ENCODE measurements around the gene METTL16. TPM values are rescaled to one million over a fixed set of nuclear protein-coding genes. Genes with fewer than 3 reads are reported as not detected.

METTL16 gene
- total and polyA plus RNA-seq, 10 donors: 17.1 to 38.2 (median 27.8) TPM

GRCh38 chr17:2380226-2380922, 131.3 kb downstream of the METTL16 start:
- Histone ChIP-seq H3K9me3 (no peaks in the 10 kb centered on the region), H3K4me1 (peaks cover 6 to 45% (median 22%) of the 10 kb centered on the region in 6 donors), H3K36me3 (peaks cover 0 to 76% (median 51%) of the 10 kb centered on the region in 6 donors), H3K27me3 (replicated peaks in 1 of 7) (no peaks in the 10 kb centered on the region), H3K27ac (peak overlapping the region in 2 of 8 donors; percentile 2 to 14), H3K4me3 (no peak overlapping the region)
- intact Hi-C loops (cut with DNase I; ENCODE audit: low total_unique reads): no loop called here
- DNase-seq: no peak
- no peak for TF ChIP-seq POLR2A (IDR thresholded peaks at IDR 0.05)
- TF ChIP-seq POLR2AphosphoS5 (IDR thresholded peaks at IDR 0.05): peak in 1 of 3 donors; percentile 48
- 78 to 90% (median 83%) methylated on average over 13 to 16 of the region's 16 CpGs for WGBS, 5 donors

DNA sequence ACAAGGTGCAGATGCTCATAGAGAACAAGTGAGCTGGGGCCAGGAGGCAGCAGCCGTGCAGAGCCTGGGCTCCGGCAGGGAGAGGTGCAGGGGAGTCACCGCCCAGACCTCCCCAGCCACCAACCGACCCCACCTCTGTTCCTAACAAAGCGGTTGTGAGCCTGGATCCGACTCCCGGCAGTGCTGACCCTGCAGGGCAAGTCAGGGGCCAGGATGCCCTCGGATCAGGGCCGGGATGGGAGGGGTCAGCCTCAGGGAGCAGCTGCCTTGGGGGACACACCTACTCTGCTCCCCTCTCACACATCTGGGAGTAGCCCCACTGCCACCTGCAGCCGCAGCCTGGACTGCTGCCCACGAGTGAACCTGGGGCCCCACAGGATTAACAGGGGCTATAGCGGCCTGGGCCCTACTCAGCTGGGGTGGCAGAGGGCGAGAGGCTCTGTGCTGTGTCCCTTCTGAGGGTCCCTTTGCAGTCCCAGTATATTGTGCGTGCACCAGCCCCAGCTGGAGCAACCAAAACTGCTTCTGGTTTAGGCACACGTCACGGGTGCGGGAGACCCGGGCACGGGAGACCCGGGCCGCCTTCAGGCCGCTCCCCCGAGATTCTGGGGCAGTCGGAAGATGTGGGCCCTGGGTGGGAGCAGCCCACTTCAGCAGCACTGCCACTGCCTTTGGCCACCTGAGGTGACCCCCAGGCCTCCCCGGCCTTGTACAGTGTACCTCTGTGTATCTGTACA, 132.0 kb downstream of the METTL16 start:
- intact Hi-C loops (cut with DNase I; ENCODE audit: low total_unique reads): no loop called here
- DNase-seq: no peak
- TF ChIP-seq POLR2A (IDR thresholded peaks at IDR 0.05) (no peak), POLR2AphosphoS5 (IDR thresholded peaks at IDR 0.05) (peak in 1 of 3 donors; percentile 41)
- Histone ChIP-seq H3K36me3 (peaks cover 0 to 76% (median 56%) of the 10 kb centered on the region in 6 donors), H3K27ac (no peak overlapping the region), H3K4me3 (no peak overlapping the region), H3K4me1 (peaks cover 6 to 38% (median 19%) of the 10 kb centered on the region in 6 donors), H3K27me3 (replicated peaks in 1 of 7) (no peaks in the 10 kb centered on the region), H3K9me3 (no peaks in the 10 kb centered on the region)
- 89 to 94% (median 92%) methylated on average over 20 to 25 of the region's 25 CpGs for WGBS, 5 donors

GRCh38 chr17:2378905-2379304, 132.8 kb downstream of the METTL16 start:
- TF ChIP-seq POLR2AphosphoS5 (IDR thresholded peaks at IDR 0.05) (no peak), POLR2A (IDR thresholded peaks at IDR 0.05) (no peak), CTCF (IDR thresholded peaks at IDR 0.05 in 8 of 11, conservative IDR thresholded peaks at IDR 0.05 in 3 of 11) (no peak)
- Histone ChIP-seq H3K36me3 (peaks cover 0 to 79% (median 59%) of the 10 kb centered on the region in 6 donors), H3K9me3 (no peaks in the 10 kb centered on the region), H3K4me3 (no peak overlapping the region), H3K4me1 (peaks cover 6 to 33% (median 18%) of the 10 kb centered on the region in 6 donors), H3K27ac (no peak overlapping the region), H3K27me3 (replicated peaks in 1 of 7) (no peaks in the 10 kb centered on the region)
- no peak for DNase-seq
- 92 to 98% (median 95%) methylated on average over 6 to 11 of the region's 11 CpGs for WGBS, 5 donors
- intact Hi-C loops (cut with DNase I; ENCODE audit: low total_unique reads): no loop called here

DNA sequence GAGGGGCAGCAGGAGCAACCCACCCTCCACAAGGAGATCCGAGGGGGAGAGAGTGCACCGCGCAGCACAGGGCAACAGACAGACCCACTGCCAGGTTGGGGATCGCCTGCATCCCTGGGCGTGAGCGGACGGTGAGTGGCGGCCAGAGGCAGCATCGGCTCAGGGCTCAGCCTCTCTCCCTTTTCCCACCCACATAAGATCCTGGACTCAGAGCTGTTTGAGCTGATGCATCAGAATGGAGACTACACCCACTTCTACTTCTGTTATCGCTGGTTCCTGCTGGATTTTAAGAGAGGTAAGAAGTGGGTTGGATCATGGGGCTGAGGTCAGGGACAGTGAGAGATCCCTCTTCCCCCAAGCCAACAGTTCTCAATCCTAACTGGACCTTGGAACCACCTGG, 134.0 kb downstream of the METTL16 start:
- no peak overlapping the region for H3K27ac ChIP-seq
- H3K4me1 ChIP-seq: peaks cover 1 to 22% (median 11%) of the 10 kb centered on the region in 6 donors
- H3K9me3 ChIP-seq: no peaks in the 10 kb centered on the region
- H3K27me3 ChIP-seq (replicated peaks in 1 of 7): no peaks in the 10 kb centered on the region
- DNase-seq: no peak
- H3K36me3 ChIP-seq: peaks cover 0 to 92% (median 71%) of the 10 kb centered on the region in 6 donors
- no peak overlapping the region for H3K4me3 ChIP-seq
- WGBS, 5 donors: 90 to 96% (median 94%) methylated on average over 10 of the region's 10 CpGs
- intact Hi-C loops (cut with DNase I; ENCODE audit: low total_unique reads): no loop called here
- TF ChIP-seq POLR2AphosphoS5 (IDR thresholded peaks at IDR 0.05) (peak in 1 of 3 donors; percentile 52), CTCF (IDR thresholded peaks at IDR 0.05 in 8 of 11, conservative IDR thresholded peaks at IDR 0.05 in 3 of 11) (no peak), POLR2A (IDR thresholded peaks at IDR 0.05) (no peak)

- no peak for TF ChIP-seq CTCF (IDR thresholded peaks at IDR 0.05 in 8 of 11, conservative IDR thresholded peaks at IDR 0.05 in 3 of 11)
- TF ChIP-seq POLR2A (IDR thresholded peaks at IDR 0.05): no peak
- no peak for TF ChIP-seq POLR2AphosphoS5 (IDR thresholded peaks at IDR 0.05)
- intact Hi-C loops (cut with DNase I; ENCODE audit: low total_unique reads): no loop called here
- peaks cover 0 to 100% (median 77%) of the 10 kb centered on the region in 6 donors for H3K36me3 ChIP-seq
- no peak overlapping the region for H3K4me3 ChIP-seq
- H3K9me3 ChIP-seq: no peaks in the 10 kb centered on the region
- WGBS, 5 donors: 93 to 97% (median 94%) methylated on average over 14 of the region's 14 CpGs
- peaks cover 0 to 11% (median 5%) of the 10 kb centered on the region in 6 donors for H3K4me1 ChIP-seq
- no peaks in the 10 kb centered on the region for H3K27me3 ChIP-seq (replicated peaks in 1 of 7)
- H3K27ac ChIP-seq: no peak overlapping the region
- no peak for DNase-seq
Measured at GRCh38 chr17:2376107-2376506, 135.6 kb downstream of the METTL16 start.
